Measurements from ENCODE around the gene PROM1. TPM values are rescaled to one million over a fixed set of nuclear protein-coding genes. Genes with fewer than 3 reads are reported as not detected.

The PROM1 gene
- total RNA-seq, 1 donor, result under 0.01 TPM

- H3K4me3 ChIP-seq (ENCODE audit: low read depth, low read length), result no peak overlapping the region
- DNase-seq (ENCODE audit: low read depth), result peak; percentile 32
- TF ChIP-seq, protein P1, sequence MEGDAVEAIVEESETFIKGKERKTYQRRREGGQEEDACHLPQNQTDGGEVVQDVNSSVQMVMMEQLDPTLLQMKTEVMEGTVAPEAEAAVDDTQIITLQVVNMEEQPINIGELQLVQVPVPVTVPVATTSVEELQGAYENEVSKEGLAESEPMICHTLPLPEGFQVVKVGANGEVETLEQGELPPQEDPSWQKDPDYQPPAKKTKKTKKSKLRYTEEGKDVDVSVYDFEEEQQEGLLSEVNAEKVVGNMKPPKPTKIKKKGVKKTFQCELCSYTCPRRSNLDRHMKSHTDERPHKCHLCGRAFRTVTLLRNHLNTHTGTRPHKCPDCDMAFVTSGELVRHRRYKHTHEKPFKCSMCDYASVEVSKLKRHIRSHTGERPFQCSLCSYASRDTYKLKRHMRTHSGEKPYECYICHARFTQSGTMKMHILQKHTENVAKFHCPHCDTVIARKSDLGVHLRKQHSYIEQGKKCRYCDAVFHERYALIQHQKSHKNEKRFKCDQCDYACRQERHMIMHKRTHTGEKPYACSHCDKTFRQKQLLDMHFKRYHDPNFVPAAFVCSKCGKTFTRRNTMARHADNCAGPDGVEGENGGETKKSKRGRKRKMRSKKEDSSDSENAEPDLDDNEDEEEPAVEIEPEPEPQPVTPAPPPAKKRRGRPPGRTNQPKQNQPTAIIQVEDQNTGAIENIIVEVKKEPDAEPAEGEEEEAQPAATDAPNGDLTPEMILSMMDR (IDR thresholded peaks at IDR 0.05; ENCODE audit: insufficient read depth, low read depth, low read length), result no peak
Measured at GRCh38 chr4:16006771-16007446, 76.9 kb downstream of the PROM1 start.

DNA sequence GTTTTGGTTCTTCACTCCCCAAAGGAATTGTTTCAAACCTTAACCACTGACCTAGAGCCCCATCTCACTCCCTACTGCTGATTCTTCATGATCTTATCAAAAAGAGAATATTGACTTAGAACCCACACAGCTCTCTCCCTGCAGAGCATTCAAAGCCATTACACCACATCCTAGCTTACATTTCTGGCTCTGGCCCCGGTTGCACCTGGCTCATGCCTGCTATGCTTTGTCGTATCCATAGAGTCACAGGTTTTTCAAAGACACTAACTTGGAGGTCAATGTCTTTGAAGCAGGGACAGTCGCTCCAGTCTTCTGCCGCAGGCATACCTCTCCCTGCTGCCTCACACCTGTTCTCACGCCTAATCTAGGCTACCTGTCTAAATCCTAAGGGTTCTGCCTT is 78.1 kb downstream of the PROM1 start:
- no peak overlapping the region for H3K4me3 ChIP-seq (ENCODE audit: low read depth, low read length)
- no peak for DNase-seq (ENCODE audit: low read depth)
- TF ChIP-seq, protein P1 (IDR thresholded peaks at IDR 0.05; ENCODE audit: insufficient read depth, low read depth, low read length), result no peak

DNA sequence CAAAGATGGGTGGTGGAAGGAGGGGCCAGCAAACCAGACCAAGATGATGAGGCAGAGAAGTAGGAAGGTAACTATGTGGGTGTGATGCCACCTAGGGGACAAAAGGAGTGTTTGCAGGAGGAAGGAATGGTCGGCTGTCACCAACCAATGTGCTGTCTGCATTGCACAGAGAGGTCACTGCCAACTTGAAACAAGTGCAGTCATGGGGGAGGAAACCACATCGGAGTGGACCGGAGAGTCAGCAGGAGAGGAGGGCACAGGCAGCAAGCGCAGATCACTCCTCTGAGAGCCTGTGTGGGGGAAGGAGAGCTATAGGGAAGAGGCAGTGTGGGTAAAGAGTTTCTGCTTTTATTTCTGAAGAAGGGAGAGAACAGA is 82.4 kb downstream of the PROM1 start:
- TF ChIP-seq, protein P1 (IDR thresholded peaks at IDR 0.05; ENCODE audit: insufficient read depth, low read depth, low read length), result peak; percentile 94
- H3K4me3 ChIP-seq (ENCODE audit: low read depth, low read length), result no peak overlapping the region
- DNase-seq (ENCODE audit: low read depth), result peak; percentile 81

DNA sequence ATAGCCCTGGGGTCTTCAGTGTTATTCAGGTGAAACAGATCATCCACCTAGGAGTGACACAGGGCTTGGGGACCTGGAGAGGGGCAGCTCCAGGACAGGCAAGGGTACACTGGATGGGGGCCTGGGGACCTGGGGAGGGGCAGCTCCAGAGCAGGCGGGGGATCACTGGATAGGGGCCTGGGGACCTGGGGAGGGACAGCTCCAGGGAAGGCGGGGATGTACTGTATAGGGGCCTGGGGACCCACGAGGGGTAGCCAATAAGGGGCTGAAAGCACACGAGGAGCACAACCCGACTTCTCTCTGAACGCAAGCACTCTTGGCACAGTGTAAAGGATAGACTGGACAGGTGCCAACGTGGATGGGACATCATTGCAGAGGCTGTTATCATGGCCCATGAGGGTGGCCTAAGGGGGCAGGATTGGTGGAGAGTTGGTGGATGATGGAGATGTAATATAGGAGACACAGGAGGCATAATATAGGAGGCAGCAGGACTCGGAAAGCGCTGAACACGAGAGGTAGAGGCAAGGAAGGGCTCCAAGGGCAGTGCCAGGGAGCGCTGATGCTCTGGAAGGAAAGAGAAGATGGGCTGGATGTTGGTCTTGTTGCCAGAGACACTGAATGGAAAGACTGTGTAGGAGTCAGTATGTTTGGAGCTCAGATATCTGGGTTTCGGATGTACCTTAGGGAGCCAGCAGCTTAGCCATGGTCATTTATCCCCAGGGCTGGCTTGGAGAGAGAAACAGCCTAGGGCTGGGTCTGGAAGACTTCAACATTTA is 82.9 kb downstream of the PROM1 start:
- TF ChIP-seq, protein P1 (IDR thresholded peaks at IDR 0.05; ENCODE audit: insufficient read depth, low read depth, low read length), result no peak
- no peak overlapping the region for H3K4me3 ChIP-seq (ENCODE audit: low read depth, low read length)
- DNase-seq (ENCODE audit: low read depth), result no peak

- no peak for DNase-seq (ENCODE audit: low read depth)
- TF ChIP-seq, protein P1 (IDR thresholded peaks at IDR 0.05; ENCODE audit: insufficient read depth, low read depth, low read length), result no peak
- H3K4me3 ChIP-seq (ENCODE audit: low read depth, low read length), result no peak overlapping the region
Measured at GRCh38 chr4:15996773-15997172, 87.0 kb downstream of the PROM1 start.

GRCh38 chr4:15995826-15996225 is 88.0 kb downstream of the PROM1 start:
- no peak for DNase-seq (ENCODE audit: low read depth)
- TF ChIP-seq, protein P1 (IDR thresholded peaks at IDR 0.05; ENCODE audit: insufficient read depth, low read depth, low read length), result no peak
- no peak overlapping the region for H3K4me3 ChIP-seq (ENCODE audit: low read depth, low read length)

Data from fibroblast of villous mesenchyme (primary cell).